Measurements from ENCODE around the gene CCNL1.

- no peak for TF ChIP-seq CTCF (IDR thresholded peaks at IDR 0.05; ENCODE audit: low read length)
- no peak for TF ChIP-seq EZH2 (optimal IDR thresholded peaks at IDR 0.05; ENCODE audit: low read depth, low read length)
- TF ChIP-seq EZH2phosphoT487 (IDR thresholded peaks at IDR 0.05; ENCODE audit: low read length): no peak
Observed at GRCh38 chr3:157104521-157104920, 55.4 kb downstream of the CCNL1 start.
